GM19324 (cell line): ENCODE data around the gene ANKAR.
"Not testable (repeated sequence)": the region's sequence is repeated elsewhere in the genome, so short reads cannot be mapped to it uniquely, and the experiment has no call there.

Experiments used
- ATAC-seq: cut with Tn5 transposase; IDR thresholded peaks from one replicate; pipeline ENCODE4 v1.9.1; 2021; ENCODE audit warnings: mild to moderate bottlenecking, moderate library complexity; ENCODE audit not compliant: unreplicated experiment, low FRiP score

The ANKAR gene

GRCh38 chr2:189674374-189675112 is at the start of gene ANKAR:
Gene ANKAR (plus strand): TSS chr2:189674670. CDS start chr2:189676491, 1,821 bp downstream.
- ATAC-seq, result peak; percentile 99

GRCh38 chr2:189625636-189626035 is 48.8 kb upstream of the ANKAR start:
- ATAC-seq, result no peak

GRCh38 chr2:189627789-189628188 is 46.7 kb upstream of the ANKAR start:
- ATAC-seq, result no peak

- ATAC-seq, result no peak
These were observed 45.5 kb upstream of the ANKAR start for GRCh38 chr2:189628817-189629530.

GRCh38 chr2:189629531-189630453 is 44.7 kb upstream of the ANKAR start:
- ATAC-seq, result no peak

GRCh38 chr2:189631849-189632248 is 42.6 kb upstream of the ANKAR start:
- no peak for ATAC-seq

GRCh38 chr2:189633392-189633811 is 41.1 kb upstream of the ANKAR start:
- no peak for ATAC-seq

GRCh38 chr2:189635353-189635752 is 39.1 kb upstream of the ANKAR start:
- no peak for ATAC-seq

GRCh38 chr2:189638301-189639006 is 36.0 kb upstream of the ANKAR start:
- ATAC-seq, result no peak

- no peak for ATAC-seq
These were observed 35.4 kb upstream of the ANKAR start for GRCh38 chr2:189639007-189639609.

GRCh38 chr2:189641002-189641401 is 33.5 kb upstream of the ANKAR start:
- ATAC-seq, result no peak

GRCh38 chr2:189641590-189641989 is 32.9 kb upstream of the ANKAR start:
- ATAC-seq, result no peak

- ATAC-seq, result no peak
These were observed 27.9 kb upstream of the ANKAR start for GRCh38 chr2:189646521-189646920.

- ATAC-seq, result no peak
These were observed 25.5 kb upstream of the ANKAR start for GRCh38 chr2:189648846-189649509.

- no peak for ATAC-seq
These were observed 23.2 kb upstream of the ANKAR start for GRCh38 chr2:189651284-189651683.

GRCh38 chr2:189653464-189653863 is 21.0 kb upstream of the ANKAR start:
- ATAC-seq, result not testable (repeated sequence)

- ATAC-seq, result no peak
These were observed 19.8 kb upstream of the ANKAR start for GRCh38 chr2:189654641-189655040.

- peak; percentile 53 for ATAC-seq
These were observed 16.6 kb upstream of the ANKAR start for GRCh38 chr2:189657867-189658266.
